GM19397 (cell line): Measurements from ENCODE around the gene EIF1AD.
A peak's percentile ranks its signal among the peaks of the same experiment; 100 is the strongest.
"Not testable (repeated sequence)": the region's sequence is repeated elsewhere in the genome, so short reads cannot be mapped to it uniquely, and the experiment has no call there.

Experiments
- ATAC-seq: cut with Tn5 transposase; IDR thresholded peaks from one replicate; pipeline ENCODE4 v1.9.1; 2021; ENCODE audit warnings: mild to moderate bottlenecking, moderate library complexity; ENCODE audit not compliant: unreplicated experiment

Gene EIF1AD

GRCh38 chr11:65973439-65974110 is 28.4 kb downstream of the EIF1AD start:
- ATAC-seq = no peak

GRCh38 chr11:65972116-65972515 is 29.8 kb downstream of the EIF1AD start:
- no peak for ATAC-seq

- ATAC-seq = no peak
Observed at GRCh38 chr11:65968600-65969482, 33.1 kb downstream of the EIF1AD start.

GRCh38 chr11:65967329-65967934 is 34.5 kb downstream of the EIF1AD start:
- no peak for ATAC-seq

GRCh38 chr11:65965986-65966762 is 35.8 kb downstream of the EIF1AD start:
- no peak for ATAC-seq

- no peak for ATAC-seq
Observed at GRCh38 chr11:65964906-65965305, 37.1 kb downstream of the EIF1AD start.

- no peak for ATAC-seq
Observed at GRCh38 chr11:65962141-65962564, 39.8 kb downstream of the EIF1AD start.

- ATAC-seq = peak; percentile 85
Observed at GRCh38 chr11:65961267-65962140, 40.5 kb downstream of the EIF1AD start, which contains the start of gene SART1. Gene SART1 (plus strand): TSS chr11:65961734. CDS start chr11:65961781, 47 bp downstream.

- no peak for ATAC-seq
Observed at GRCh38 chr11:65960824-65961266, 41.1 kb downstream of the EIF1AD start.

- ATAC-seq = no peak
Observed at GRCh38 chr11:65958774-65959420, 43.1 kb downstream of the EIF1AD start.

- no peak for ATAC-seq
Observed at GRCh38 chr11:65958291-65958690, 43.7 kb downstream of the EIF1AD start.

- ATAC-seq = no peak
Observed at GRCh38 chr11:65954771-65955170, 47.2 kb downstream of the EIF1AD start.

- ATAC-seq = no peak
Observed at GRCh38 chr11:65953471-65953870, 48.5 kb downstream of the EIF1AD start.

- ATAC-seq = no peak
Observed at GRCh38 chr11:65952052-65952521, 49.9 kb downstream of the EIF1AD start.

- not testable (repeated sequence) for ATAC-seq
Observed at GRCh38 chr11:65951641-65952040, 50.3 kb downstream of the EIF1AD start.

GRCh38 chr11:65950711-65951110 is 51.2 kb downstream of the EIF1AD start:
- ATAC-seq = not testable (repeated sequence)

- ATAC-seq = no peak
Observed at GRCh38 chr11:65947603-65948125, 54.3 kb downstream of the EIF1AD start.

- ATAC-seq = no peak
Observed at GRCh38 chr11:65947133-65947532, 54.8 kb downstream of the EIF1AD start.

GRCh38 chr11:65946655-65947054 is 55.3 kb downstream of the EIF1AD start:
- no peak for ATAC-seq
